ENCODE data around the gene CEP70.
"Not testable (repeated sequence)": the region's sequence is repeated elsewhere in the genome, so short reads cannot be mapped to it uniquely, and the experiment has no call there.

The CEP70 gene, protein sequence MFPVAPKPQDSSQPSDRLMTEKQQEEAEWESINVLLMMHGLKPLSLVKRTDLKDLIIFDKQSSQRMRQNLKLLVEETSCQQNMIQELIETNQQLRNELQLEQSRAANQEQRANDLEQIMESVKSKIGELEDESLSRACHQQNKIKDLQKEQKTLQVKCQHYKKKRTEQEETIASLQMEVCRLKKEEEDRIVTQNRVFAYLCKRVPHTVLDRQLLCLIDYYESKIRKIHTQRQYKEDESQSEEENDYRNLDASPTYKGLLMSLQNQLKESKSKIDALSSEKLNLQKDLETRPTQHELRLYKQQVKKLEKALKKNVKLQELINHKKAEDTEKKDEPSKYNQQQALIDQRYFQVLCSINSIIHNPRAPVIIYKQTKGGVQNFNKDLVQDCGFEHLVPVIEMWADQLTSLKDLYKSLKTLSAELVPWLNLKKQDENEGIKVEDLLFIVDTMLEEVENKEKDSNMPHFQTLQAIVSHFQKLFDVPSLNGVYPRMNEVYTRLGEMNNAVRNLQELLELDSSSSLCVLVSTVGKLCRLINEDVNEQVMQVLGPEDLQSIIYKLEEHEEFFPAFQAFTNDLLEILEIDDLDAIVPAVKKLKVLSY

DNA sequence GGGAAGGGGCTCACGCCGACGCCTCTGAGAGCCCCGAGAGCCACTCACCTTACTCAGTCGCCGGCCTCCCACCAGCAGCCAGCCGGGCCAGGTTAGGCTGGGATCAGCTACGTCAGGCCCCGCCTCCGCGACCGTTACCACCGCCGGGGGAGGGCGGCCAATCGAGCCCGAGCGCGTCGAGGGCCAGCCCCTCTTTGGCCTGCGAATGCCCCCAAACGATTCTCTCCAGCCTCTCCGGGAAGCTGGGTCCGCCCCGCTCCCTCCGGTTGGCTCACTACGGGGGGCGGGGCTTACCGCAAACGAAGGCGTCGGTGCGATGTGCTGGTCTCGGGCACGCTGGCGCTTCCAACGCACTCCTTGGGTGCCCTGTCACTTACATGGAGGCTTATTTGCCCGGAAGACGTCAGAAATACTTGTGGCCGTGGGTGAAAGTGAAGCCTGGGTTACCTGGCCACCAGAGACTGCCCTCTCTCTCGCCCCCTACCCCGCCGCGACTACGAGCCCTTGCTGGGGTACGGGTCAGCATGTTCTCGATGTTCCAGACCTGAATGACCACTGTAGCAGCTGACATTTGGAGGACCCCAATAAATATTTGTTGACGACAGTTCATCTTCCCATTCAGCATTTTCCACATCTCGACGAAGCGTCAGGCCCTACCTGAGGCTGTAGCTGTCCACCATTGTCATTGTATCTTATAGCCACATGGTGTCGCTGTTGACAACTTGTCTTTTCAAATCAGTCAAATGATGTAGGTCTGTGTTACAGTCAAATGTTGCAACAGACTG, at the start of gene CEP70:
CEP70 (minus strand) TSS at position 111 of the 785 bp plus-strand sequence. CDS start 21,333 bp downstream, outside the sequence.
- peak; percentile 98 for DNase-seq

DNA sequence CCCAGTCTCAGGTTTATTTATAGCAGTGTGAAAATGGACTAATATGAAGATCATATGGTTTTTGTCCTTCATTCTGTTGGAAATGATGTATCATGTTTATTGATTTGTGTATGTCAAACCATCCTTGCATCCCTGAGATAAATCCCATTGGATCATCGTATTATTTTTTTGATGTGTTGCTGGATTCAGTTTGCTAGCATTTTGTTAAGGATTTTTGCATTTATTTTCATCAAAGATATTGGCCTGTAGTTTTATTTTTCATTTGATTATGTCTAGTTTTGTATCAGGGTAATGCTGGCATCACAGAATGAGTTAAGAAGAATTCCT, 48.8 kb upstream of the CEP70 start:
- DNase-seq: no peak

DNA sequence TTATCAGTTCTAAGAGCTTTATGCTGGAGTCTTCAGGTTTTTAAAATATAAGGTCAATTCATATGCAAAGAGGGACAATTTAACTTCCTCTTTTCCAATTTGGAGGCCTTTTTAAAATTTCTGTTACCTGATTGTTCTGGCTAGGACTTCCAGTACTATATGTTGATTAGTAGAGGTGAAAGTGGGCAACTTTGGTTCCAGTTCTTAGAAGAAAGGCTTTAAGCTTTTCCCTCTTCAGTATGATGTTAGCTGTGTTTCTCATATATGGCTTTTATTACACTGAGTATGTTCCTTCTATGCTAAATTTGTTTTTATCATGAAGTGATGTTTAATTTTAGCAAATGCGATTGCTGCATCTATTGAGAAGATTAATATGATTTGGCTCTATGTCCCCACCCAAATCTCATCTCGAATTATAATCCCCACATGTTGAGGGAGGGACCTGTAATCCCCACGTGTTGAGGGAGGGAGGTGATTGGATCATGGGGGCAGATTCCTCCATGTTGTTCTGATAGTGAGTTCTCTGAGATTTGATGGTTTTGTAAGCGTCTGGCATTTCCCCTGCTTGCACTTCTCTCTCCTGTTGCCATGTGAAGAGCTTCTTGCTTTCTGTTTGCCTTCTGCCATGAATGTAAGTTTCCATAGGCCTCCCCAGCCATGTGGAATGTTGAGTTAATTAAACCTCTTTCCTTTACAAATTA, 48.3 kb upstream of the CEP70 start:
- DNase-seq: no peak

DNA sequence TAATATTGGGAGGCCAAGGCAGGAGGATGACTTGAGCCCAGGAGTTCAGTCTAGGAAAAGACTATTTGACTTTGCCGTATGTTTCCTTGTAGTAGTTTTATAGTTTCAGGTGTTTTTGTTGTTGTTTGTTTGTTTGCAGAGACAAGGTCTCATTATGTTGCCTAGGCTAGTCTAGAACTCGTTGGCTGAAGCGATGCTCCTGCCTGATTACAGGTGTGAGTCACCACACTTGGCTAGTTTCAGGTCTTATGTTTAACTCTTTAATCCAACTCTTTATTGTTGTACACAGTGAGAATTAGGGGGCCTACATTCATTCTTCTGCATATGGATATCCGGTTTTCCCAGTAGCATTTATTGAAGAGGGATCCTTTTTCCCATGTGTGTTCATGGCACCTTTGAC, 46.5 kb upstream of the CEP70 start:
- DNase-seq: no peak

DNA sequence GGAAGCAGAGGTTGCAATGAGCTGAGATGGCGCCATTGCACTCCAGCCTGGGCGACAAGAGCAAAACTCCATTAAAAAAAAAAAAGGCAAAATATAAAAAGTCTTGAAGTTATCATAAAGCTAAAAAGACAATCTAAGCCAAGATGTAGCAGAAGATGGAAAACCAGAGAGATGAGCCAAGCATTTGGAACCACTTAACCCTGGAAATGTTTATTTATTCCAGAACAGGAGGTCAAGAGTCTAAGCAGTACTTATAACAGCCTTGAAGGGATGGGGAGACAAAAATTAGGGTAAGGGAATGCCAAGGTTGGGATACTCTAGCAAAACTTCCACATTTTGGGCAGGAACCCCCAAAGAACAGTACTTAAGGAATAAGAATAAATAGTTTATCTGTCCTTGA, 44.6 kb upstream of the CEP70 start:
- no peak for DNase-seq

DNA sequence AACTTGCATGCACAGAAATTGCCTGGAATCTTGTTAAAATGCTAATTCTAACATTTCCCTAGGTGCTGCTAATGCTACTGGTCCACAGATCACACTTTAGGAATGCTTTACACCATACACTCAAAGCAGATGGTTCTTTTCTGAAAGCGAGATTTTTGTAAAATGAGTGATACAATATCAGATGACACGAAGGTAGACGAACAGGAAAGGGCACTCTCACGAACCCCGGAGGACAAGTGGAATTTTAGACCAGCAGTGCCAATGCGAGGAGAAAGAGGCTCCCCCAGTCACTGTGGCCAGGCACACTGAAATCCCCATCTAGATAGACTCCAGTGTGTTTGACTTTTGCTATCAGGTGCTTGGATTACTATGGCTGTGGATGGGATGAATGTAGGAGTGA, 35.5 kb upstream of the CEP70 start:
- DNase-seq: no peak

DNA sequence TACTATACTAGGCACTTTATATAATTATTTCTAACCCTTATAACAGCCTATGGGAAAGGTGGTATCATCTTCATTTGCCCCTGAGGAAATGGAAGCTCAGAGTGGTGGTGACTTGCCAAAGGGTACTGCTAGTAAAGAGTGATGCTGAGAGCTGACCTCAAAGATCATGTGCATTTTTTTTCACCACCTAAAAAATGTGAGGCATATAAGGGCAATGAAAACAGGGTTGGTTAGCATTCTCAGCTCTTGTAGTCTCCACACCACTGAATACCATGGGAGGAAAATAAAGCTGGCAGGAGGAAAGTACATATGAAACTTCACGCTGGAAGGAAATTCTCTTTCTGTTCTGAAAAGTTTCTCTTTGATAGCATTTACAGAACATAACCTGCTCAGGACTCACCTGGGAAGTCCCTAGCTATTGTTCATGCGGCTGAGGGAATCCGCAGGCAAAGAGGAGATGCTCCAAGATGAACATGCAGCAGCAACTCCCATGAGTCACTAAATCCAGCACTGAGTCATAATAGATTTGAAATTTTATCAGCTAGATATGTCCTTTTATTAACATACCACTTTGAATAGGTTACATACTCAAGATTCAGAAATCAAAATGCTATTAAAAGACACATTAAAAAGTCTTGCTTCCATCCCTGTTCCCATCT, 31.8 kb upstream of the CEP70 start:
- DNase-seq: no peak

DNA sequence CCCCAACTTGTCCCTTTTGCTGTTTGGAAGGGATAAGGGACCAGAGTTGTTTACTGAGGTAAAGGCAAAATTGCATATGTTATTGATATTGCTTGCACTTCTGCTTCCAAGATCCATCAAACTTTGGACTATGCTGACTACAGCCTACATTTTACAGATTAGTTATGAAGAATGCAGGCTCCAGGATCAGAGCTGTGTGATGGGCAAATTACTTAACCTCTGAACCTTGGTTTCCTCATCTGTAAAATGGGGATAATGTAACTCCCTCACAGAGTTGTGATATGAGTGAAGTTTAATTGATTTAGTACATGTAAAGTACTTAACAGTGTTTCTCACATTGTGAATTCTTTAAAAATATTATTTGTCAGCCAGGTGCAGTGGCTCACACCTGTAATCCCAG, 30.5 kb upstream of the CEP70 start:
- no peak for DNase-seq

DNA sequence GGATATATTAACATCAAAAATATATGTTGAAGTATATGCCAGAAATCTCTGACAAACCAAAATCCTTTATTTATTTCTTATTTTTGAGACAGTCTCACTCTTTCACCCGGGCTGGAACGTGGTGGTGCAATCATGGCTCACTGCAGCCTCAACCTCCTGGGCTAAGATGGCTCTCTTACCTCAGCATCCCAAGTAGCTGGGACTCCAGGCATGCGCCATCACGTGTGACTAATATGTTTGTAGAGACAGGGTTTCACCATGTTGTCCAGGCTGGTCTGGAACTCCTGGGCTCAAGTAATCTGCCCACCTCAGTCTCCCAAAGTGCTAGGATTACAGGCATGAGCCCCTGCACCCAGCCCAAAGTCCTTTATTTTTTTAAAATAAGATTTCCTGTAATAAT, 26.4 kb upstream of the CEP70 start:
- DNase-seq: no peak

DNA sequence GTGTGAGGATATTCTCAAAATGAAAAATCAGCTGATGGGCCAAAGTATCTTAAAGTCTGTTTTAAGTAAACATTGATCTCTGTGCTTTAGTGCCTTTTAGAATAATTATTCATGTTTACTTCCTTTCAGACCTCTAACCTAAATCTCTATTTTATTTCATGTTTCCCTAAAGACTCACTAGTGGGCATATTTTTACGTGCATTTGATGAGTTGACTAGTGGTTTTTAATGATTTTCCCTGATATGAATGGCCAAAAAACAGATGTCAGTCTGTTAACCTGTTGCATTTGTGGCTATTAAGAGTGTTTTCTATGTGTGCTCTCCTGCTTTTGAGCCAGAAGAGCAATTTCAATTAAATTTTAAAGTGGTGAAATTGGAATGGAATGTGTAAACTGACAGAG, 21.4 kb upstream of the CEP70 start:
- DNase-seq: no peak

DNA sequence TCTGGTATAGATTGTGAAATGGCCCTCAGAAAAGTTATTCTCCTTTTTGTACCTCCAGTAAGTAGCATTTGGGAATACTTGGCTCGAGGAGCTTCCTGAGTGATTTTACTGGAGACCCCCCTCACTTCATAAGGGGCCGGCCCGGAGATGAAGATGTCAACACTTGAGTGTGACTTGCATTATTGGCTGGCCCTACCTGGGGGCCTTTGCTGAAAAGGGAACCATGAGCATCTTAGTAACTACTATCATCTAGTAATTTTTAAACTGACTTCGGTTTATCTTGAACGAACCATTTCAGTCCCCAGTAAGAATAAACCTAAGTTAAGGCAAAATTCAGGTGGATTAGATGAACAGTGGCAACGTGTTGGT, 15.8 kb upstream of the CEP70 start:
- DNase-seq: no peak

DNA sequence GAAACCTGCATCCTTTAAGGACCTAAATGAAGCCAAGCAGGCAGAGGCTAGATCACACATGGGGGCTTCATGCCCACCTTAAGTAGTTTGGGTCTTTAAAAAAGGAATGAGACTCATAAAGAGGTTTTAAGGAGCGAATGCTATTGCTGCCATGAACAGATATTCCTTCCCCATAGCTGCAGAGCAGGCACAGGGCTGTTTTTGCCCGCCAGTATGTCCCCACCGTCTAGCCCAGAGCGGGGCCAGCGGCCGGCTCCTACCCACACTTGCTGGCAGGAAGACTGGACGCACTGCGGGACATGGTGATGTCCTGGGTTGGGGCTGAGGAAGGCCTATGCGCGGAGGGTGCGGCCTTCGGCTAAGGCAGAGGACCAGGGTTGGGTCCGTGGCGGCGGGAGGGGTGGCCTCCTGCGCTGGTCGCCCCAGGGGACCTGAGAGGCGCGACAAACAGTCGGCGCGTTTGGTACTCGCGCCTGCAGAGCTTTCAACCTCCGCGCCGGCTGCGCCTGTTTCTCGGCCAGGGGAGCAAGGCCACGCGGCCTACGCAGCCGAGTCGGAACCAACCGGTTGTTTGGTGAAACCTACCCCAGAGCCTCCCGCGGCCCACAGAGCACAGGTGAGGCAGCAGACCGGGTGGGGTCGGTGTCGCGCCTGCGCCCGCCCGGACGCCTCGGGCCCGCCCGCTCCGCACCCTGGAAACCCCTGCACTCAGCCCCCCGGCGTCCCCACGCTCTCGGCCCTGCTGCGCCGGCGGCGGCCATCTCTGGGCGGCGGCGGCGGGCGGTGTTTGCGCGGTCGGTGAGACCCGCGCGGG, 14.5 kb upstream of the CEP70 start, which contains the start of gene FAIM:
FAIM (plus strand) TSS at position 450 of the 814 bp plus-strand sequence. CDS start 10,956 bp downstream, outside the sequence.
- DNase-seq: peak; percentile 83

DNA sequence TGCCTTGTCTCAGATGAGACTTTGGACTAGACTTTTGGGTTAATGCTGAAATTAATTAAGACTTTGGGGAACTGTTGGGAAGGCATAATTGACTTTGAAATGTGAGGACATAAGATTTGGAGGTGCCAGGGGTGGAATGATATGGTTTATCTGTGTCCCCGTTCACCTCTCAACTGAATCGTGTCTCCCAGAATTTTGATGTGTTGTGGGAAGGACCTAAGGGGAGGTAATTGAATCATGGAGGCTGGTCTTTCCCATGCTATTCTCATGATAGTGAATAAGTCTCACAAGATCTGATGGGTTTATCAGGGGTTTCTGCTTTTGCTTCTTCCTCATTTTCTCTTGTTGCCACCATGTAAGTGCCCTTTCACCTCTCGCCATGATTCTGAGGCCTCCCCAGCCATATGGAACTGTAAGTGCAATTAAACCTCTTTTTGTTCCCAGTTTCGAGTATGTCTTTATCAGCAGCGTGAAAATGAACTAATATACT, 10.1 kb upstream of the CEP70 start:
- not testable (repeated sequence) for DNase-seq

DNA sequence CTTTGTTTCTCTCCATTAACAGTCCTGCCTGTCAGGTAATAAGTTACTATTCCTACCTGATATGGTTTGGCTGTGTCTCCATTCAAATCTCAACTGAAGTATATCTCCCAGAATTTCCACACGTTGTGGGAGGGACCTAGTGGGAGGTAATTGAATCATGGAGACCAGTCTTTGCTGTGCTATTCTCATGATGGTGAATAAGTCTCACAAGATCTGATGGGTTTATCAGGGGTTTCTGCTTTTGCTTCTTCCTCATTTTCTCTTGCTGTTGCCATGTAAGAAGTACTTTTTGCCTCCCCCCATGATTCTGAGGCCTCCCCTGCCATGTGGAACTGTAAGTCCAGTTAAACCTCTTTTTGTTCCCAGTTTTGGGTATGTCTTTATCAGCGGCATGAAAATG, 7.6 kb upstream of the CEP70 start:
- not testable (repeated sequence) for DNase-seq

DNA sequence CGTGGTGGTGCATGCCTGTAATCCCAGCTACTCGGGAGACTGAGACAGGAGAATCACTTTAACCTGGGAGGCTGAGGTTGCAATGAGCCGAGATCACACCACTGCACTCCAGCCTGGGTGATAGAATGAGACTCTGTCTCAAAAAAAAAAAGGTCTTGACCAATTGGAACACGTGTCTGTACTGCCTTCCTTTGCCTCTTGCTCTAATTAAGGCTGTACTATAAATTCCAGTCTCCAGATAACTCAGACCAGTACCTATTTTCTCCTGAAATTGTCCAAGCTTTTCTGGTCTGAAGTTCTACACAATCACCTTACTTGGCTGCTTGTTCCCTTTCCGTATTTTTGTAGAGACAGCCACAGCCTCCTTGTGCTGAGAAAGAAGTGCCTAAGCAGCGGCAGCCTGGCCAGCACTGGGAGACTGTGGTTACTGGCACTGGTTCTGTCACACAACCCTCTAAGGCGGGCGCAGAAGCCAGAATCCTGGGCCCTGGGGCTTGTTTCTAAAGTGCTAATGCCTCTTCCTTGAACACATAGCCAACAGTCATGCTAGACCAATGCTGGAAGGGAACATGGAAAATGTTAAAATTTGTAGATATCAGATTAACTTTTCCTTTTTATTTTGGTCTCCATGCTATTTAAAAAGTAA, 6.2 kb upstream of the CEP70 start:
- DNase-seq: peak; percentile 28

DNA sequence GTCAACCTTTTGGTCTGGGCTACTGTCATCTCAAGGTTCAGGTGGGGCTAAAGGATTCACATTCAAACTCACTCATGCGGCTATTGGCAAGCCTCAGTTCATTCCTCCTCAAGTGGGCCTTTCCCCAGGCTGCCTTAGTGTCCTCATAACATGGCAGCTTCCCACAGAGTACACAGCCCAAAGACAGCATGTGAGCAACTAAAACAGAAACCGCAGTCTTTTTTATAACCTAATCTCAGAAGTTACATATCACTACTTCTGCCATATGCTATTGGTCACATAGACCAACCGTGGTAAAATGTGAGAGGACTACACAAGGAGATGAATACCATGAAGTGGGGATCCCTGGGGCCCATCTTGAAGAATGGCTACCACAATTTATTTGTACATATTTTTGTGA, 4.5 kb upstream of the CEP70 start:
- DNase-seq: no peak

DNA sequence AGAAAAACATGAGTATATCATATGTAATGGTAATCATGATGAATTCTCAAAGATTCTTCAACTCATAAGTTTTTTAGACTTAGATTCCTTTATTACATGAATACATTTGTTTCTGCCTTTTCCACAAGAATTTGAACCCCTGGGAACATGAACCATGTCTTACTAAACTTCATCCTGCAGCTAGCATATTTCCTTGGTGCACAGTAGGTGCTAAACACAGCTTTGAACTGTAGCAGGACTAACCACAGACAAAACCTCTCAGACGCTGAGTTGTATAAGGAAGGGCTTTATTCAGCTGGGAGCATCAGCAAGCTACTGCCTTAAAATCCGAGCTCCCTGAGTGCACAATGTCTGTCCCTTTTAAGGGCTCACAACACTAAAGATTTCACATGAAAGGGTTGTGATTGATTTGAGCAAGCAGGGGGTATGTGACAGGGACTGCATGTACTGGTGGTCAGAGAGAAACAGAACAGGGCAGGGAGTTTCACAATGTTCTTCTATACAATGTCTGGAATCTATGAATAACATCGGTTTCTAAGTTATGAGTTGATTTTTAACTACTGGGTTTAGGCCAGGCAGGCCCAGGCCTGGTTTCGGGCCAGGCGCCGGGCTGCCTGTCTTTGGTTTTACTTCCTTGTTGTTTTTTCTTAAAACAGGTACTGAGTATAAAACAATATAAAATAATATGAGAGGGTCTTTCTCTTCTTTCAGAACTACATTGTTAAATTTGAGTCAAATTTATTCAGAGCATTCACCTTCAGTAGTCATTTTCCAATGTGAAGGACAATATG, 3.3 kb upstream of the CEP70 start:
- not testable (repeated sequence) for DNase-seq

DNA sequence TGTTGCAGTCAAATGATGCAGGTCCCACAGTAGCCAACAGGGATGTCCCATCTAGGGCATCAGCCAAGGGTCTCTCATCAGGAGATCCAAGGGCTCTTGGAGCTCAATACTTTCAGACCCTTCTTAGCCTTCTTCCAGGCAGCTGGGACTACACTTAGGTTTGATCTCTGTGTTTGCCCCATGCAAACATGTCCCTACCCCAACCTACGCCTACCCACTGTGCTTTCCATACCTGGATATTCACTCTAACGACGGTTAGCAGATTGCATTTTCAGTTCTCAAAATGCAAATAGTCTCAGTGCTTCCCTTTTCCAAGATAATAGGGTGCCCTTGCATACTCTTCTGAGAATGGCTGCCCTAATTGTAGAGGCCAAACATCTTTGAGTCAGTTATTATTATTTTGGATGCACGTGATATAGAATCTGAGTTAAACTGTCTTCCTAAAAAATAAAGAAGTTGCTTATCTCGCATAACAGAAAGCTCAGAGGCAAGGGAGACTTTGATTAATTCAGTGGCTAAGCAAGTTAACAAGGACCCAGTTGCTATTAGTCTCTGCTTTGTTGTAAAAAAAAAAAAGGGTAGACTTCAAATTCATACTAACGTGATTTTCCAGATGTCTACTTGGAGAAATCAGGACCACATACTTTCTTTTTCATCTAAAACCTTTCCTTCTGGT, 1.0 kb upstream of the CEP70 start:
- DNase-seq: peak; percentile 77

DNA sequence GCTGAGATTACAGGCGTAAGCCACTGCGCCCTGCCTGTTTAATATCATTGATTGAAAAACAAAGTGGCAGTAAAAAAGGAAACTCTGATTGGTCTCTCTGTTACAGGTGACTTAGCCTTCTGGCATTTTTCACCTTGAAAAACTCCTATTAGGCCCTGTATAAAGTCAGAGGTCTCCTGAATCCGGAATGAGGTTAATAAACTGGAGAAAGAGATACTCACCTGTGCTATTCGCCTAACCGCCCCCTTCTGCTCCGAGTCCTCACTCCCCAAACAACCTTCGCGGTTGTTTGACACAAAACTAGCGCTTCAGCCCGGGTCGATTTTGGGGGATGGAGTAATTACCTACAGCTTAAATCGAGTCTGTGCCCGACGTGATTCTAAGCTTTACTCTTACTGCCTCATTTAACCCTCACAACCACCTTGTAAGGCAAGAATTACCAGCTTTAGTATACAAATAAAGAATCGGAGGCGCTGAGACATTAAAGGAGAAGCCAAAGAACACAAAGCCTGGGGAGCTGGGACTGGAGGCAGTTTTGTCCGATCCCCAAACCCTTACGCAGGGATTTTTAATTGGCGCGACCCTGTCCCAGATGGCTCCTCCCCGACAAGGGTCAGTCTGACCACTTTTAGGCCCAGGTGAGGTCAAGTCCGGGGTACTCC, 441 bp downstream of the CEP70 start:
- DNase-seq: no peak
